ENCODE data around the gene CCRL2. TPM values are rescaled to one million over a fixed set of nuclear protein-coding genes. Genes with fewer than 3 reads are reported as not detected.

Gene CCRL2
- total RNA-seq, 1 experiment from 2014 or later = not detected

DNA sequence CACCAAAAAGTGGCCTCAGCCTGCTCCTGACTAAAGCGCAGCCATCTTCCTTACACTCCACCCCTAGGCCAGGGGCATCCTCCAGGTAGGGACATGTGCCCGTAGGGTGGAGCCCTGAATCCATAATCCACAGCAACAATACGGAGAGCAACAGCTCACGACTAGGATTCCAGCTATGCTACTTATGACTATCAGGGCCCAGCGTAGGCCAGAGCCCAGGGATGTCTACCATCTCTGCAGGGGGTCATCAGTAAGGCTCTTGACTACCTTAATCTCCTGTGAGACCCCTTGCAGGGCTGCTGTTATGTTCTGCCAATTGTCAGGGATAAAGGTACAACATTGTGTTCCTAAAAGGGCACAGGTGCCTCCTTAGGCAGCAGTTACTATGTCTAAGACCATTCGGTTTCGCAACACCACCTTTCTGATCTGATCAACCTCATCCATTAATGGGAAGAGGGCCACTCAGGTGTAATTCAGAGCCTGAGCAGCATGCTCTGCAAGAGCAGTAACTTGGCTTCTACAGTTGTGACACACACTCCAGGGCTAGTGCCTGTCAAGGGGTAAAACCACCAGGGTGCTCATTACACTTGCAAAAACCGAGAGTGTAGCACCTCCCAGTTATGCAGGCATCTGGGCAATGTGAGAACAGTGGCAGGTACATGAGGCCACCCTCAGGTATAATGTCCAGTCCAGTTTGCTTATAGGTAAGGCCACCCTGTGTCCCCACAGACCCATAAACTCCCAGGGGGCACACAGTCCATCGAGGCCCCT is 11.0 kb downstream of the CCRL2 start:
- ChIA-PET CTCF (interaction anchor here (0.8 kb wide), 1 partner anchor 32 kb away, joined by 3 read pairs; no protein-coding TSS in a partner anchor), POLR2A (no interaction called here)
- no peak for TF ChIP-seq MXD4 (CRISPR knock-in tag; IDR thresholded peaks at IDR 0.05; ENCODE audit: borderline replicate concordance)
- no peak for TF ChIP-seq CBFB (CRISPR knock-in tag; IDR thresholded peaks at IDR 0.05; ENCODE audit: low read depth)
- TF ChIP-seq, protein P1, sequence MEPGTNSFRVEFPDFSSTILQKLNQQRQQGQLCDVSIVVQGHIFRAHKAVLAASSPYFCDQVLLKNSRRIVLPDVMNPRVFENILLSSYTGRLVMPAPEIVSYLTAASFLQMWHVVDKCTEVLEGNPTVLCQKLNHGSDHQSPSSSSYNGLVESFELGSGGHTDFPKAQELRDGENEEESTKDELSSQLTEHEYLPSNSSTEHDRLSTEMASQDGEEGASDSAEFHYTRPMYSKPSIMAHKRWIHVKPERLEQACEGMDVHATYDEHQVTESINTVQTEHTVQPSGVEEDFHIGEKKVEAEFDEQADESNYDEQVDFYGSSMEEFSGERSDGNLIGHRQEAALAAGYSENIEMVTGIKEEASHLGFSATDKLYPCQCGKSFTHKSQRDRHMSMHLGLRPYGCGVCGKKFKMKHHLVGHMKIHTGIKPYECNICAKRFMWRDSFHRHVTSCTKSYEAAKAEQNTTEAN (CRISPR knock-in tag; IDR thresholded peaks at IDR 0.05) = no peak
- TF ChIP-seq, protein P2, sequence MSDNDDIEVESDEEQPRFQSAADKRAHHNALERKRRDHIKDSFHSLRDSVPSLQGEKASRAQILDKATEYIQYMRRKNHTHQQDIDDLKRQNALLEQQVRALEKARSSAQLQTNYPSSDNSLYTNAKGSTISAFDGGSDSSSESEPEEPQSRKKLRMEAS (CRISPR knock-in tag; IDR thresholded peaks at IDR 0.05) = 0 out of 2 replicates have a peak, but pooled peaks have one; percentile 27
- TF ChIP-seq ZNF121 (CRISPR knock-in tag; IDR thresholded peaks at IDR 0.05) = no peak
- no peak for TF ChIP-seq ZNF263 (CRISPR knock-in tag; IDR thresholded peaks at IDR 0.05; ENCODE audit: low read depth)
- TF ChIP-seq, protein P3, sequence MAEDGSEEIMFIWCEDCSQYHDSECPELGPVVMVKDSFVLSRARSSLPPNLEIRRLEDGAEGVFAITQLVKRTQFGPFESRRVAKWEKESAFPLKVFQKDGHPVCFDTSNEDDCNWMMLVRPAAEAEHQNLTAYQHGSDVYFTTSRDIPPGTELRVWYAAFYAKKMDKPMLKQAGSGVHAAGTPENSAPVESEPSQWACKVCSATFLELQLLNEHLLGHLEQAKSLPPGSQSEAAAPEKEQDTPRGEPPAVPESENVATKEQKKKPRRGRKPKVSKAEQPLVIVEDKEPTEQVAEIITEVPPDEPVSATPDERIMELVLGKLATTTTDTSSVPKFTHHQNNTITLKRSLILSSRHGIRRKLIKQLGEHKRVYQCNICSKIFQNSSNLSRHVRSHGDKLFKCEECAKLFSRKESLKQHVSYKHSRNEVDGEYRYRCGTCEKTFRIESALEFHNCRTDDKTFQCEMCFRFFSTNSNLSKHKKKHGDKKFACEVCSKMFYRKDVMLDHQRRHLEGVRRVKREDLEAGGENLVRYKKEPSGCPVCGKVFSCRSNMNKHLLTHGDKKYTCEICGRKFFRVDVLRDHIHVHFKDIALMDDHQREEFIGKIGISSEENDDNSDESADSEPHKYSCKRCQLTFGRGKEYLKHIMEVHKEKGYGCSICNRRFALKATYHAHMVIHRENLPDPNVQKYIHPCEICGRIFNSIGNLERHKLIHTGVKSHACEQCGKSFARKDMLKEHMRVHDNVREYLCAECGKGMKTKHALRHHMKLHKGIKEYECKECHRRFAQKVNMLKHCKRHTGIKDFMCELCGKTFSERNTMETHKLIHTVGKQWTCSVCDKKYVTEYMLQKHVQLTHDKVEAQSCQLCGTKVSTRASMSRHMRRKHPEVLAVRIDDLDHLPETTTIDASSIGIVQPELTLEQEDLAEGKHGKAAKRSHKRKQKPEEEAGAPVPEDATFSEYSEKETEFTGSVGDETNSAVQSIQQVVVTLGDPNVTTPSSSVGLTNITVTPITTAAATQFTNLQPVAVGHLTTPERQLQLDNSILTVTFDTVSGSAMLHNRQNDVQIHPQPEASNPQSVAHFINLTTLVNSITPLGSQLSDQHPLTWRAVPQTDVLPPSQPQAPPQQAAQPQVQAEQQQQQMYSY (CRISPR knock-in tag; IDR thresholded peaks at IDR 0.05) = no peak
- TF ChIP-seq GTF2I (CRISPR knock-in tag; conservative IDR thresholded peaks at IDR 0.05) = no peak
- no peak overlapping the region for H3K4me3 Mint-ChIP-seq
- no peaks in the 10 kb centered on the region for H3K9me3 Mint-ChIP-seq
- H3K27ac Mint-ChIP-seq = no peak overlapping the region; the same call in 1 of the 2 replicates
- H3K27me3 Mint-ChIP-seq (ENCODE audit: low read depth) = no peaks in the 10 kb centered on the region
- DNase-seq (ENCODE audit: low spot score) = peak; percentile 19
- H3K36me3 Mint-ChIP-seq = no peaks in the 10 kb centered on the region
- ATAC-seq = peak; percentile 87
- H3K4me1 Mint-ChIP-seq = peaks cover 22% of the 10 kb centered on the region

DNA sequence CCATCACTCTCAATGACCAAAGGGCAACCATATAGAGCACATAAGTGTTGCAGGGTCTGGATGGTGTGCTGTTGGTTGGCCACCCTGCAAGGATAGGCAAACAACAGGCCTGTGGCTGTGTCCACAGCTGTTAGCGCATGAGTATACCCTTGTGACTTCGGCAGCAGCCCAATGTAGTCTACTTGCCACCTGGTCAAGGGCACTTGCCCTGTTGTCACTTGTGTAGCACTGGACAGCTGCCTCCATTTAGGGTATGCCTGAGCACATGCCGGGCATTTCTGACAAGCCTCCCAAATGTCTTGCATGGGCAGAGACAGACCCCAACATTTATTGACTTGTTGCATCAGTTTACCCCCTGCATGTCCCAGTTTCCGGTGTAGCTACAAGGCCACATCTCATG is 12.8 kb downstream of the CCRL2 start:
- ChIA-PET CTCF (interaction anchor here (1.2 kb wide), 1 partner anchor 41 kb away, joined by 3 read pairs; no protein-coding TSS in a partner anchor), POLR2A (no interaction called here)
- ATAC-seq (no peak), DNase-seq (ENCODE audit: low spot score) (no peak)
- no peak for TF ChIP-seq CBFB (CRISPR knock-in tag; IDR thresholded peaks at IDR 0.05; ENCODE audit: low read depth)
- TF ChIP-seq EMX1 (CRISPR knock-in tag; IDR thresholded peaks at IDR 0.05) = no peak
- TF ChIP-seq, protein P4, sequence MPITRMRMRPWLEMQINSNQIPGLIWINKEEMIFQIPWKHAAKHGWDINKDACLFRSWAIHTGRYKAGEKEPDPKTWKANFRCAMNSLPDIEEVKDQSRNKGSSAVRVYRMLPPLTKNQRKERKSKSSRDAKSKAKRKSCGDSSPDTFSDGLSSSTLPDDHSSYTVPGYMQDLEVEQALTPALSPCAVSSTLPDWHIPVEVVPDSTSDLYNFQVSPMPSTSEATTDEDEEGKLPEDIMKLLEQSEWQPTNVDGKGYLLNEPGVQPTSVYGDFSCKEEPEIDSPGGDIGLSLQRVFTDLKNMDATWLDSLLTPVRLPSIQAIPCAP (CRISPR knock-in tag; IDR thresholded peaks at IDR 0.05) = no peak
- no peak for TF ChIP-seq FOXJ3 (CRISPR knock-in tag; IDR thresholded peaks at IDR 0.05; ENCODE audit: borderline replicate concordance)
- no peak for TF ChIP-seq OVOL2 (CRISPR knock-in tag; IDR thresholded peaks at IDR 0.05; ENCODE audit: borderline replicate concordance)
- H3K9me3 Mint-ChIP-seq = no peaks in the 10 kb centered on the region
- H3K36me3 Mint-ChIP-seq = no peaks in the 10 kb centered on the region
- H3K4me3 Mint-ChIP-seq = no peak overlapping the region
- H3K27me3 Mint-ChIP-seq (ENCODE audit: low read depth) = no peaks in the 10 kb centered on the region
- no peak overlapping the region for H3K27ac Mint-ChIP-seq
- peaks cover 22% of the 10 kb centered on the region for H3K4me1 Mint-ChIP-seq

DNA sequence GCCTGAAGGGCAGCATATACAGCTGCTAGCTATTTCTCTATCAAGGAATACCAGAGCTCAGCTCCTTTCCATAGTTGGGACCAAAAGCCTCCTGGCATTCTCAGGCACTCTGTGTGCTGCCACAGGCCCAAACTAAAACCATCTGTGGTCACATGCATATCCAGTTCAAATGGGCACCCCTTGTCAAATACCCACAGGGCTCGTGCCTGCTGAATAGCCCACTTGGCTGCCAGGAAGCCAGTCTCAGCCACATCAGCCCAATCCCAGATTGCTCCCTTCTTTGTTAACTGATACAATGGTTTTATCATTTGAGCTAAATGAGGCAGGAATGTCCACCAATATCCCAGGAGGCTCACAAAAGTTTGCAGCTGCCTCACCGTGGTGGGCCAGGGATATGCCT is 13.9 kb downstream of the CCRL2 start:
- ATAC-seq (no peak), DNase-seq (ENCODE audit: low spot score) (no peak)
- no peak overlapping the region for H3K27ac Mint-ChIP-seq
- no peaks in the 10 kb centered on the region for H3K27me3 Mint-ChIP-seq (ENCODE audit: low read depth)
- H3K4me1 Mint-ChIP-seq = peaks cover 22% of the 10 kb centered on the region
- no peaks in the 10 kb centered on the region for H3K36me3 Mint-ChIP-seq
- CTCF ChIA-PET = interaction anchor here (1.2 to 1.4 kb wide), 2 partner anchors 29 to 43 kb away, joined by 3 to 4 read pairs; no protein-coding TSS in a partner anchor
- POLR2A ChIA-PET = no interaction called here
- no peaks in the 10 kb centered on the region for H3K9me3 Mint-ChIP-seq
- H3K4me3 Mint-ChIP-seq = no peak overlapping the region
- TF ChIP-seq, protein P5, sequence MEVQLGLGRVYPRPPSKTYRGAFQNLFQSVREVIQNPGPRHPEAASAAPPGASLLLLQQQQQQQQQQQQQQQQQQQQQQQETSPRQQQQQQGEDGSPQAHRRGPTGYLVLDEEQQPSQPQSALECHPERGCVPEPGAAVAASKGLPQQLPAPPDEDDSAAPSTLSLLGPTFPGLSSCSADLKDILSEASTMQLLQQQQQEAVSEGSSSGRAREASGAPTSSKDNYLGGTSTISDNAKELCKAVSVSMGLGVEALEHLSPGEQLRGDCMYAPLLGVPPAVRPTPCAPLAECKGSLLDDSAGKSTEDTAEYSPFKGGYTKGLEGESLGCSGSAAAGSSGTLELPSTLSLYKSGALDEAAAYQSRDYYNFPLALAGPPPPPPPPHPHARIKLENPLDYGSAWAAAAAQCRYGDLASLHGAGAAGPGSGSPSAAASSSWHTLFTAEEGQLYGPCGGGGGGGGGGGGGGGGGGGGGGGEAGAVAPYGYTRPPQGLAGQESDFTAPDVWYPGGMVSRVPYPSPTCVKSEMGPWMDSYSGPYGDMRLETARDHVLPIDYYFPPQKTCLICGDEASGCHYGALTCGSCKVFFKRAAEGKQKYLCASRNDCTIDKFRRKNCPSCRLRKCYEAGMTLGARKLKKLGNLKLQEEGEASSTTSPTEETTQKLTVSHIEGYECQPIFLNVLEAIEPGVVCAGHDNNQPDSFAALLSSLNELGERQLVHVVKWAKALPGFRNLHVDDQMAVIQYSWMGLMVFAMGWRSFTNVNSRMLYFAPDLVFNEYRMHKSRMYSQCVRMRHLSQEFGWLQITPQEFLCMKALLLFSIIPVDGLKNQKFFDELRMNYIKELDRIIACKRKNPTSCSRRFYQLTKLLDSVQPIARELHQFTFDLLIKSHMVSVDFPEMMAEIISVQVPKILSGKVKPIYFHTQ (CRISPR knock-in tag; IDR thresholded peaks at IDR 0.05) = no peak
- TF ChIP-seq, protein P6, sequence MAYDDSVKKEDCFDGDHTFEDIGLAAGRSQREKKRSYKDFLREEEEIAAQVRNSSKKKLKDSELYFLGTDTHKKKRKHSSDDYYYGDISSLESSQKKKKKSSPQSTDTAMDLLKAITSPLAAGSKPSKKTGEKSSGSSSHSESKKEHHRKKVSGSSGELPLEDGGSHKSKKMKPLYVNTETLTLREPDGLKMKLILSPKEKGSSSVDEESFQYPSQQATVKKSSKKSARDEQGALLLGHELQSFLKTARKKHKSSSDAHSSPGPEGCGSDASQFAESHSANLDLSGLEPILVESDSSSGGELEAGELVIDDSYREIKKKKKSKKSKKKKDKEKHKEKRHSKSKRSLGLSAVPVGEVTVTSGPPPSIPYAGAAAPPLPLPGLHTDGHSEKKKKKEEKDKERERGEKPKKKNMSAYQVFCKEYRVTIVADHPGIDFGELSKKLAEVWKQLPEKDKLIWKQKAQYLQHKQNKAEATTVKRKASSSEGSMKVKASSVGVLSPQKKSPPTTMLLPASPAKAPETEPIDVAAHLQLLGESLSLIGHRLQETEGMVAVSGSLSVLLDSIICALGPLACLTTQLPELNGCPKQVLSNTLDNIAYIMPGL (CRISPR knock-in tag; IDR thresholded peaks at IDR 0.05) = no peak
- TF ChIP-seq NFE2L1 (CRISPR knock-in tag; IDR thresholded peaks at IDR 0.05) (no peak), MXD4 (CRISPR knock-in tag; IDR thresholded peaks at IDR 0.05; ENCODE audit: borderline replicate concordance) (no peak)
- TF ChIP-seq, protein P7, sequence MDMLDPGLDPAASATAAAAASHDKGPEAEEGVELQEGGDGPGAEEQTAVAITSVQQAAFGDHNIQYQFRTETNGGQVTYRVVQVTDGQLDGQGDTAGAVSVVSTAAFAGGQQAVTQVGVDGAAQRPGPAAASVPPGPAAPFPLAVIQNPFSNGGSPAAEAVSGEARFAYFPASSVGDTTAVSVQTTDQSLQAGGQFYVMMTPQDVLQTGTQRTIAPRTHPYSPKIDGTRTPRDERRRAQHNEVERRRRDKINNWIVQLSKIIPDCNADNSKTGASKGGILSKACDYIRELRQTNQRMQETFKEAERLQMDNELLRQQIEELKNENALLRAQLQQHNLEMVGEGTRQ (CRISPR knock-in tag; IDR thresholded peaks at IDR 0.05) = no peak

All from WTC11 (cell line).